Measurements from ENCODE around the gene RMDN2. TPM values are rescaled to one million over a fixed set of nuclear protein-coding genes. Genes with fewer than 3 reads are reported as not detected.

The RMDN2 gene
- 3.9 and 7.0 TPM in 2 replicates for total RNA-seq

GRCh38 chr2:37925063-37925897 lies at the start of gene RMDN2:
Gene RMDN2 (plus strand): TSS chr2:37925287. CDS start chr2:37929278, 3,991 bp downstream.

Other genes with a start within 250 kb of the RMDN2 start
- gene CYP1B1, start 150.9 kb downstream of the RMDN2 start, total RNA-seq = 63.3 and 145 TPM in 2 replicates

Data from subcutaneous preadipocyte (primary cell).